HG03139 (cell line): ENCODE measurements around the gene TMEM185B.
"Not testable (repeated sequence)": the region's sequence is repeated elsewhere in the genome, so short reads cannot be mapped to it uniquely, and the experiment has no call there.

ENCODE experiments used
- ATAC-seq: cut with Tn5 transposase; IDR thresholded peaks from one replicate; pipeline ENCODE4 v1.9.1; 2021; ENCODE audit not compliant: unreplicated experiment

TMEM185B gene

DNA sequence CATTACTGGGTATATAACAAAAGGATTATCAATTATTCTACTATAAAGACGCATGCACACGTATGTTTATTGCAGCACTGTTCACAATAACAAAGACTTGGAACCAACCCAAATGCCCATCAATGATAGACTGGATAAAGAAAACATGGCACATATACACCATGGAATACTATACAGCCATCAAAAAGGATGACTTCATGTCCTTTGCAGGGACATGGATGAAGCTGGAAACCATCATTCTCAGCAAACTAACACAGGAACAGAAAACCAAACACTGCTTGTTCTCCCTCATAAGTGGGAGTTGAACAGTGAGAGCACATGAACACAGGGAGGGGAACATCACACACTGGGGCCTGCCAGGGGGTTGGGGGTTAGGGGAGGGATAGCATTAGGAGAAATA lies 12.0 kb upstream of the TMEM185B start:
- ATAC-seq: not testable (repeated sequence)

DNA sequence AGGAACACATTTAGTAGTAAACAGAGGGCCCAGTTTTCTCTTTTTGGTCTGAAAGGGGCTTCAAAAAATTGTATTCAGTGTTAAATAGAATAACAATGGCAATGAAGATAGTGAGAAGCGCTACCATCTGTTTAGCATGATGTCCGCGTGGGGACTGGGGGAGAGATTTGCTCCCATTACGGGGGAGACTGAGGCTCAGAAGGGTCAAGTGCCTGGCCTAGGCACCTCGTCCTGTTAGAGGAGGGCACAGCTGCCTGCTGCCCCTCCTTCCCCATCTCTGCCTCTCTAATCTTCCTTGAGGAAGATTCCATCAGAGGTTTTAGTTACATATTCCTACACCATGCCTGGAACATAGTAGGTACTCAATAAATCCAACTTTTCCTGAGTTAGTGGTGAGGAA lies 10.1 kb upstream of the TMEM185B start:
- ATAC-seq: no peak

DNA sequence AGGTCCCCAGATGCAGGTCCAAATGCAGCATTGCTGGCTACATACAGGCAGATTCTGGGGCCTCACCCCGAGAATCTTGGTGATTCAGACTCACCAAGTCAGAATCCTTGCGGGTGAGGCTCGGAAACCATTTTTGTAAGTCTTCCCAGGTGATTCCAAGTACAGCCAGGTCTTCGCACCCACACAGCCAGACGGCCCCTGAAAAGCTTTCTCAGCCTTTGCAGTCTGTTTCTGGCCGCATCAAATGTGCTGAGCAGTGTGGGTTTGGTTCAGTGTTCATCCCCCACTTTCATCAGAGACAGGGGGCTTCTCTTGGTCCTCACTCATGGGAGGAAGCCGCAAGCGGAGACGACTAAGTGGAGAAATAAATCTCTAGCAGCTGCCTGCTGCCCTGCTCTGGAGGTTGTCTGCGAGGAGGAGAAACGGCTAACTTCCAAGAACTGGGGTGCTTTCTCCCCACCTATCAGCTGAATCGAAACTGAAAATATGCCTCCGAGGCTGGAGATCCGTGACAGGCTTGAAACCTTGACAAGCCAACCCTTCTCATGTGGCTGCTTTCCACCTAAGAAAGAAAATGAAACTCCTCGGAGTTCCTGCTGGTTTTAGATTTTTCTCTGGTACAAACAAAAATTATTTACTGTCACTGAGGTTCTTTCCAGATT lies 8.9 kb upstream of the TMEM185B start:
- peak; percentile 81 for ATAC-seq

DNA sequence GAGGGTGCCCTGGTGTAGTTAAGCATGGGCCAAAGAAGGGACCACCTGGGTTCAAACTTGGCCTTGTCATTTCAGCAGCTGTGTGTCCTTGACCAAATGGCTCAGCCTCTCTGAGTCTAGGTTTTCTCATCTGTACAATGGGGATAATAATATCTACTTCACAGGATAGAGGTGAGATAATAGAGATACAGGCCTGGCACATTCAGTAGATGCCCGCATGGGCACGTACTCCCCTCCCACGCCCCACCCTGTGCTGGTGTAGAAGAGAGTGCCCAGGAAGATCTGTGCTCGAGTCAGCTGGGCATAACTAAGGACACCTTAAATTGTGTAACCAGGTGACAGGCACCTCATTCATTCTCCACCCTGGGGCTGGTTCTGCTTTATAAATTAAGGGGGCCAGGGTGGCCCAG lies 8.4 kb upstream of the TMEM185B start:
- no peak for ATAC-seq

DNA sequence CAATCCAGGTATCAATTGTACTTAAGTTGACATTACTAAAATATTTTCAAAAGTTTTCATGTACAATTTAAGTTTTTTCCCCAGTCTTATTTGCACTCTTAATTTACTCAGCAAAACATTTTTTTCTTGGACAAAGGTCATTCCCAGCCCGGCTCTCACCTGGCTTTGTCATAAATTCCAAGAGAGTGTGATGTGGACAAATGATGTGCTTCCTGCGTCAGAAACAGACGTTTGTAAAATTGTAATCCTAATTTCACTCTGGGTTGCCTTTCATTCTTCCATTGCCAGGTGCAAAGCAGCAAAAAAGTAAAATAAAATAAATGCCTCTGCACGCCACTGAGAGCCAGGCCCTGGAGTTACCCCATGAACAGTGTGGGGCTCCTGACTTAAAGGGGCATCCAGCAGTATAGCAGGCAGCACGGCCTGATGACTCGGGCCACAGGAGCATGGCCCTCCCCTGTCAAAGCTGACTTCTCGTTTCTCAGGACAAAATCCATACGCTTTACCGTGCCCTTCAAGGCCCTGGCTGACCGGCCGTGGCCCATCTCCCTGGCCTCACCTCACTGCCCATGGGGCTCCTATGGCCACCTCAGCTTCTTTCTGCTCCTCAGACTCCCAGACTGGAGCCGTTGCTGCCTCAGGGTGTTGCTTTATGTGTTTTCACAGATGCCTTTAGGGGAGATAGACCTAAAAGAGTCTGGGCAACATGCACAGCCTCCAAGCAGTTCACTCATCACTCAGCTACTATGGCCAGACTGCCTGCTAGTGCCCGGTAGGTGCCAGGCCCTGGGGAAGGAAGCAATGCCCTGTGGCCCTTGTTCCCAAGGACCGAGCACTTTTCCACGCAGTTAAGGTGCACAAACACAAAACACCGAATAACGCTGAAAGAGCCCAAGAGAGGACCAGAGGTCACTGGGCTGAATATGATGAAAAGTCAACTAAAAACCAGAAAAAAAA lies 7.6 kb upstream of the TMEM185B start:
- ATAC-seq: no peak

DNA sequence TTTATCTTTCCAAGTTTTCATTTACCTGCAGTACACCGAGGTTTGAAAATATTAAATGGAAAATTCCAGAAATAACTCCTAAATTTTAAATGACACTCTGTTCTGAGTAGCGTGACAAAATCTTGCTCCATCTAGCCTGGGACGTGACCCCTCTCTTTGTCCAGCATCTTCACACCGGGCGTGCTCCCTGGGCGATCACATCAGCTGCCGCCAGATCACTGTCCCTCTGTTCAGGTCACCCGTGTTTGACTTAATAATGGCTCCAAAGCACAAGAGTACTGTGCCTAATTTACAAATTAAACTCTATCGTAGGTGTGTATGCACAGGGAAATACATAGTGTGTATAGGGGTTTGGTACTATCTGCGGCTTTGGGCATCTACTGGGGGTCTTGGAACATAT lies 6.1 kb upstream of the TMEM185B start:
- ATAC-seq: no peak

GRCh38 chr2:120228503-120228902 lies 5.3 kb upstream of the TMEM185B start:
- ATAC-seq: no peak

GRCh38 chr2:120227111-120227991 lies 4.2 kb upstream of the TMEM185B start:
- no peak for ATAC-seq

- ATAC-seq: no peak
These were observed 3.1 kb upstream of the TMEM185B start for GRCh38 chr2:120226316-120226715.

GRCh38 chr2:120225549-120226065 lies 2.4 kb upstream of the TMEM185B start:
- no peak for ATAC-seq

DNA sequence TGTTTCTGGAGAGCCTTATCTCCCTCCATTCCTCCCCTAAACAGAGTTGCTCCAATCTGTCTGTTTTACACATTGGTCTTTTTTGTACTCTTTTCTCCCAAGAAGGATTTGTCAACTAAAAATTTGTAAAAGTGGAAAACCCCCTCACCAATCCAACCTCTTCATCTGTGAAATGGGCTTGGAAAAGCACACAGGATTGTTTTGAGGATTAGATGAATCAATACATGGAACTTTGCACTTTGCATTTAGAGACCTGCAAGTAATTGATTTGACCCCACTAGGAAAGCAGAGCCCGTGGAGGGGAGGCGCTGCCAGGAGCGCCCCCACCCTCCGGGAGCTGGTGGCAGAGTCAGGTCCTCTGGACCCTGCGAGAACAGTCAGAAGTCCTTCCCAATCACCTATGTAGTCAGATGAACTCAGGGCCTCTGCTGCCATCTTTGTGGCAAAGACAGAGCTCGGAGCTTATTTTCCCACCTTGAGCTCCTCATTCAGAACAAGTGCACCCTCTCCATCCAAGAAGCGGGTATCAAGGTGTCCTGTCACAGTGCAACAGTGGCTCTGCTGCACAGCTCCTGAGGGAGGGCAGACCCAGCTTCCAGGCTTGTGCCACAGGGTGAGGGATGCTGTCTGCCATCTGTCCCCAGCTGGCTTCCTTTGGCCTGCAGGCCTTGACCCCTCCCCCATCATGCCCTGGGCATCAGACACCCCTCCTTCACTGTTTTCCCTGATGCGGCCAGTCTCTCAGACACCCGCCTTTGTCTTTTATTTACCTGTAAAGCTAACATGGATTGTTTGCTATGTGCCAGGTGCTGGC lies 1.7 kb upstream of the TMEM185B start:
- ATAC-seq: no peak

DNA sequence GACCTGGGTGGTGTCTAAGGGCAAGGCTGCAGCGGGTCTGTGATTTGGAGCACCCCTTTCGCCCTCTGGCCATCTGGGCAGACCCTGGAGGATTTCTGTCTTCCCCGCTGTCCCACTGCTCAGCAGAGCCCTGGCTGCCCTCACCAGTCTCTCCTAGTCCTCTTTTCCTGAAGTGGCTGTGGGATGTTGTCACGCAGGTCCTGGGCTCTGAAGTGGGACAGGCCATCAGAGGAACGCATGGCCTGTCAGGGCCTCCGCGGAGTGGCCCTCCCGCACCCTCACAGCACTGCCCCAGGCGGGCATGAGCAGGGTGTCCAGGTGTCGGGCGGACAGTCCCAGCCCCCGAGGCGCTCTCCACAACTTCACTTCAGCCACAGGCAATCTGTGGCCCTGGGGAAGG lies 1.1 kb upstream of the TMEM185B start:
- ATAC-seq: no peak

GRCh38 chr2:120222186-120223033 lies 790 bp downstream of the TMEM185B start:
- ATAC-seq: no peak

DNA sequence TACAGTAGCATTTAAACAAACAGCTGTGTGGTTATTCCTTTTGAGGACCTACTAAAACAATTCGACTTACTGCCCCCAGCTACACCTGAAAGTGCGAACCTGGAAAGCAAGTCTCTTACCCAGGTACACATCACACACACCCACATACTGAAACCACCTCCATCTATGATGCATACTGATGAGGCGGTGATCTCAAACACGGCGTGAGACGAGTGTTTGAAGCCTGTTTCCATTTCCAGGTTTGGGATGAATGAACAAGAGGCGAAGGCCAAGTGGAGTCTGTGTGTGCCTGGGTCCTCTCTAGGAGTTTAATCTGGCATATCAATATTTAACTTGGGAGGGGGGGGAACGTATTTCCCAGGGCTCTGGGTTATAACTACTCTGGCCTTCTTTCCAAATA lies 1.6 kb downstream of the TMEM185B start:
- no peak for ATAC-seq

GRCh38 chr2:120220756-120221155 lies 2.4 kb downstream of the TMEM185B start:
- no peak for ATAC-seq

GRCh38 chr2:120219766-120220165 lies 3.4 kb downstream of the TMEM185B start:
- no peak for ATAC-seq

- ATAC-seq: no peak
These were observed 3.9 kb downstream of the TMEM185B start for GRCh38 chr2:120219291-120219690.

GRCh38 chr2:120218181-120218580 lies 5.0 kb downstream of the TMEM185B start:
- ATAC-seq: no peak

GRCh38 chr2:120210270-120210693 lies 12.9 kb downstream of the TMEM185B start:
- ATAC-seq: no peak
